Measurements from ENCODE around the gene APOM.

Gene APOM

DNA sequence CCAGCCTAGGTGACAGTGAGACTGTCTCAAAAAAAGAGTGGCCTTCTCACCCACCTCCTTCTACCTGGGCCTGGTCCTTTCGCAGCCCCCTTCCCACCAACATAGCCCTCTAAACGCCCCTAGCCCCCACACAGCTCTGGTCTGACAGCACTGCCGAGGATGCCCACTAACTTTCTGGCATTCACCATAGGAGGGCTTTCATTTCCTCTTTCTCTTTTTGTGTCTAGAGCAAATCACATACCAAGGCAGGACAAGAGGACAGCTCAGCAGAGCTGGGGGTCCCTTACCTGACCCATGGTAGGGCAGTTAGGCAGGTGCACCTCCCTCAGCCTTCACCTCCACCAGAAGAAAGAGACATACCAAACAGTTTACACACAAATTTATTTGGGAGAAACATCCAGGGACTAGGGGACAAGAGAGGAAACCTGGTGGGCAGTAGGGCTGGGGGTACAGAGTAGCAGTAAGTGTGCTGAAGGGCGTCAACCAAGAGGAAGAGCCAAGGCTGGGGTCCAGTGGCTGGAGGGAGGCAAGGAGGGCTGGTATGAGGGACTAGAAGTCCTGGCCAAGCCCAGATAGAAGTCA is 20.7 kb downstream of the APOM start:
- peaks cover 12% of the 10 kb centered on the region for H3K4me1 ChIP-seq (ENCODE audit: control insufficient read depth, low read length)
- H3K4me3 ChIP-seq (ENCODE audit: low read length), result no peak overlapping the region
- no peaks in the 10 kb centered on the region for H4K20me1 ChIP-seq (ENCODE audit: control insufficient read depth, insufficient read depth, low read depth, low read length)
- H3K79me2 ChIP-seq (ENCODE audit: control insufficient read depth, low read length), result no peaks in the 10 kb centered on the region
- no peaks in the 10 kb centered on the region for H3K9me2 ChIP-seq (replicated peaks; ENCODE audit: control insufficient read depth, low read length)
- H3K27ac ChIP-seq (ENCODE audit: low read depth, low read length), result no peak overlapping the region
- TF ChIP-seq CTCF (IDR thresholded peaks at IDR 0.05; ENCODE audit: low read depth, low read length, poor library complexity, severe bottlenecking) (no peak), EZH2phosphoT487 (IDR thresholded peaks at IDR 0.05; ENCODE audit: borderline replicate concordance, low read length) (no peak)
- H3K4me2 ChIP-seq (ENCODE audit: low read length), result no peak overlapping the region
- peaks cover 17% of the 10 kb centered on the region for H3F3A ChIP-seq (ENCODE audit: control insufficient read depth, insufficient read depth)
- peaks cover 26% of the 10 kb centered on the region for H3K27me3 ChIP-seq (ENCODE audit: control insufficient read depth, low read length)
- H3K9me3 ChIP-seq (ENCODE audit: control insufficient read depth, insufficient read depth, low read length), result no peaks in the 10 kb centered on the region
- H3K36me3 ChIP-seq (ENCODE audit: control insufficient read depth, low read length), result peaks cover 19% of the 10 kb centered on the region

DNA sequence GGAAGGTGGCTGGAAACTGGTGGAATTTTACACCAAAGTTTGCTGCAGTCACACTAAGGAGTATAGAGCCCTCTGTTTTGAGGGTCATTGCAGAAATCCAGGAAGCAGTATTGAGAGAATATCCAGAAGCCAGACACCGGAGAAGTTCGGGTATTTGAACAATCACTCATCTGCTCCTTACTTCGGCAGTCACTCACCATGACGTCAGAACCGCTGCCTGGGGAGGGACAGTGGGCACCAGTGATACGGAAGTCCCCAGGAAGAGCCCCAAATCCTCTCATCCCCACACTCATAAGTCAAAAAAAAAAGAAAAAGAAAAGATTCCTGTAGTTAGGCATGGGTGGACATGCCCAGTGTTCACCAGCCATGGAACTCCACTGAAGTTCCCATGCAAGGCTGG is 21.2 kb downstream of the APOM start:
- Histone ChIP-seq H3K9me2 (replicated peaks; ENCODE audit: control insufficient read depth, low read length) (no peaks in the 10 kb centered on the region), H3K9me3 (ENCODE audit: control insufficient read depth, insufficient read depth, low read length) (no peaks in the 10 kb centered on the region), H3K27ac (ENCODE audit: low read depth, low read length) (no peak overlapping the region), H3K4me1 (ENCODE audit: control insufficient read depth, low read length) (peaks cover 16% of the 10 kb centered on the region), H3K79me2 (ENCODE audit: control insufficient read depth, low read length) (no peaks in the 10 kb centered on the region), H3K36me3 (ENCODE audit: control insufficient read depth, low read length) (peaks cover 14% of the 10 kb centered on the region), H3K4me3 (ENCODE audit: low read length) (no peak overlapping the region), H3F3A (ENCODE audit: control insufficient read depth, insufficient read depth) (peaks cover 17% of the 10 kb centered on the region), H3K27me3 (ENCODE audit: control insufficient read depth, low read length) (peaks cover 26% of the 10 kb centered on the region), H4K20me1 (ENCODE audit: control insufficient read depth, insufficient read depth, low read depth, low read length) (no peaks in the 10 kb centered on the region), H3K4me2 (ENCODE audit: low read length) (no peak overlapping the region)
- TF ChIP-seq EZH2phosphoT487 (IDR thresholded peaks at IDR 0.05; ENCODE audit: borderline replicate concordance, low read length) (no peak), CTCF (IDR thresholded peaks at IDR 0.05; ENCODE audit: low read depth, low read length, poor library complexity, severe bottlenecking) (no peak)

- Histone ChIP-seq H3K4me1 (ENCODE audit: control insufficient read depth, low read length) (peaks cover 16% of the 10 kb centered on the region), H3K4me3 (ENCODE audit: low read length) (no peak overlapping the region), H4K20me1 (ENCODE audit: control insufficient read depth, insufficient read depth, low read depth, low read length) (no peaks in the 10 kb centered on the region), H3F3A (ENCODE audit: control insufficient read depth, insufficient read depth) (peaks cover 17% of the 10 kb centered on the region), H3K9me3 (ENCODE audit: control insufficient read depth, insufficient read depth, low read length) (no peaks in the 10 kb centered on the region), H3K27me3 (ENCODE audit: control insufficient read depth, low read length) (peaks cover 26% of the 10 kb centered on the region), H3K79me2 (ENCODE audit: control insufficient read depth, low read length) (no peaks in the 10 kb centered on the region), H3K36me3 (ENCODE audit: control insufficient read depth, low read length) (peaks cover 4% of the 10 kb centered on the region), H3K9me2 (replicated peaks; ENCODE audit: control insufficient read depth, low read length) (no peaks in the 10 kb centered on the region), H3K4me2 (ENCODE audit: low read length) (no peak overlapping the region), H3K27ac (ENCODE audit: low read depth, low read length) (no peak overlapping the region)
- no peak for TF ChIP-seq CTCF (IDR thresholded peaks at IDR 0.05; ENCODE audit: low read depth, low read length, poor library complexity, severe bottlenecking)
- no peak for TF ChIP-seq EZH2phosphoT487 (IDR thresholded peaks at IDR 0.05; ENCODE audit: borderline replicate concordance, low read length)
Observed at GRCh38 chr6:31677955-31678354, 22.3 kb downstream of the APOM start.

Measured in DOHH2 (cell line).